ENCODE results near the gene PRRT4.

DNA sequence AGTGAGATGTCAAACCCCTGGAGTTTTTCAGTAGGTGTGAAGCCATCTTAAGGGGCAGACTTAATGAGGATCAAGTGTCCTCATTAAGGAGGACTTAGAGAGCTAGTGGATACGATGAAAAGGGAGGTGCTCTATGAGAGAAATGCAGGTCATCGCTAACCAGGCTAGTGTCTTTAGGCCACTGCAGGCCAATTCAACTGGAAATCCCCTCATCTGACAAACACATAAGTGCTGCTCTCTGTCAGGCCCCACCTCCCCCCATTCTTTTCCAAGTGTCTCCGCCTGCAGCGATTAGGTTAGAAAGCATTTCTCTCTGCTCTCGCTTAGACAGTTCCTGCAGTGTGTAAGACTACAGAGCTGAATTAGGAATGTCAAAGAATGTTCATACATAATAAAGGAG is 51.5 kb downstream of the PRRT4 start:
- no peak for TF ChIP-seq SNAI2 (CRISPR knock-in tag; IDR thresholded peaks at IDR 0.05)
- no peak for TF ChIP-seq ARNTL (CRISPR knock-in tag; IDR thresholded peaks at IDR 0.05; ENCODE audit: borderline replicate concordance, low read depth)

Data from SK-N-SH treated with all-trans-retinoic acid at 6 μM for 48 hours (cell line).